Lower leg skin (tissue), 4 donors: Measurements from ENCODE around the gene SLC2A8. TPM values are rescaled to one million over a fixed set of nuclear protein-coding genes. Genes with fewer than 3 reads are reported as not detected.

Experiments used
- DNase-seq, 2 donors: peaks; one replicate each; pipeline ENCODE4 v3.0.0-alpha.2; 2019; ENCODE audit warnings: low spot score in 2 of 2
- H3K4me3 ChIP-seq: fragments of 200-600 bp; sonication (generic); 2 replicates; pipeline ENCODE4 v1.5.1; 2017; ENCODE audit warnings: mild to moderate bottlenecking, low read depth; ENCODE audit not compliant: poor library complexity, severe bottlenecking
- POLR2A ChIP-seq, 2 donors: fragments of 450-650 bp; IDR thresholded peaks; one replicate each; pipeline ENCODE4 v1.6.1; 2016 to 2017; ENCODE audit warnings: antibody characterized with exemption in 2 of 2, mild to moderate bottlenecking in 1 of 2, moderate library complexity in 1 of 2
- WGBS, 2 donors: methylation state at CpG; one replicate each; pipeline ENCODE4 v1.1.5; 2018; 5-methylcytosine and 5-hydroxymethylcytosine counted together
- intact Hi-C: fragments of 100-400 bp; cut with DNase I; formaldehyde crosslinking; loops from one replicate; pipeline ENCODE4 v1.15.0; 2023; ENCODE audit warnings: low total_unique reads
- total RNA-seq, 4 donors: library from RNA; depleted of rRNA; stranded (reverse); fragments of >200 nt; gene quantifications; one replicate each; pipeline ENCODE4 v1.1.0, GENCODE V29; 2016
- TF ChIP-seq, protein P1 (sequence below), 3 donors: fragments of 450-650 bp; IDR thresholded peaks; one replicate each; pipeline ENCODE4 v1.5.1; 2016; ENCODE audit warnings: antibody characterized with exemption in 3 of 3, mild to moderate bottlenecking in 3 of 3, moderate library complexity in 2 of 3

Gene SLC2A8
- total RNA-seq, 4 donors from 2014 or later, result 17.6 to 28.7 (median 23.6) TPM

DNA sequence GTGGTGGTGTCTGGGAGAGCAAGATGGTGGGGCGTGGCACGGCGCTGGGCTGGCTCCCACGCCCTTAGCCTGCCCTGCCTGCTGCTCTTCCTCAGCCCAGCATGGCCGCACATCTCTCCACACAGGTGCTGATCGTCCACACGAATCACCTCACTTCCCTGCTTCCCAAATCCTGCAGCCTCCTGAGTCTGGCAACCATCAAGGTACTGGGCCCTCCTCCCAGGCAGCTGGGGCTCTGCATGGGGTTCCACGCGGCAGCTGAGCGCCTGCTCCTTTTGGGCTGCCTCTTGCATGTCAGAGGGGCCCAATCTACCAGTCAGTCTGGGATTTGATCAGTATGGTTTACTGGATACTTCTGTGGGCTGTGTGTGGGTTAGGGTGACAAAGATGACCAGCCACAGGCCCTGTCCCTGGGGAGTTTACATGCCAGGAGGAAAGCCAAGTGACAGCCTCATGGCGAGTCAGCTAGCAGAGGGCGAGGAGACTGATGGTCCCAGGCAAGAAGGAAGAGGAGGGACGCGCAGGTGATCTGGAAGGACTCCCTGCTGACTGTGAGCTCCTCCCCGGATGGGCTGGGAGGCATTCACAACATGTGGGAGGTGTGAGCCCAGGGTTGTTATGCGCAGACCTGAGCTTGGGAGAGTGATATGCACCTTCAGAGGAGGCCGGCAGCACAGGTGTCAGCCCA lies 60.4 kb downstream of the SLC2A8 start:
- no peak for DNase-seq
- TF ChIP-seq, protein P1, sequence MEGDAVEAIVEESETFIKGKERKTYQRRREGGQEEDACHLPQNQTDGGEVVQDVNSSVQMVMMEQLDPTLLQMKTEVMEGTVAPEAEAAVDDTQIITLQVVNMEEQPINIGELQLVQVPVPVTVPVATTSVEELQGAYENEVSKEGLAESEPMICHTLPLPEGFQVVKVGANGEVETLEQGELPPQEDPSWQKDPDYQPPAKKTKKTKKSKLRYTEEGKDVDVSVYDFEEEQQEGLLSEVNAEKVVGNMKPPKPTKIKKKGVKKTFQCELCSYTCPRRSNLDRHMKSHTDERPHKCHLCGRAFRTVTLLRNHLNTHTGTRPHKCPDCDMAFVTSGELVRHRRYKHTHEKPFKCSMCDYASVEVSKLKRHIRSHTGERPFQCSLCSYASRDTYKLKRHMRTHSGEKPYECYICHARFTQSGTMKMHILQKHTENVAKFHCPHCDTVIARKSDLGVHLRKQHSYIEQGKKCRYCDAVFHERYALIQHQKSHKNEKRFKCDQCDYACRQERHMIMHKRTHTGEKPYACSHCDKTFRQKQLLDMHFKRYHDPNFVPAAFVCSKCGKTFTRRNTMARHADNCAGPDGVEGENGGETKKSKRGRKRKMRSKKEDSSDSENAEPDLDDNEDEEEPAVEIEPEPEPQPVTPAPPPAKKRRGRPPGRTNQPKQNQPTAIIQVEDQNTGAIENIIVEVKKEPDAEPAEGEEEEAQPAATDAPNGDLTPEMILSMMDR (IDR thresholded peaks at IDR 0.05), result no peak
- TF ChIP-seq POLR2A (IDR thresholded peaks at IDR 0.05), result no peak
- WGBS, 2 donors, result 86 to 95% methylated on average over 17 of the region's 17 CpGs
- intact Hi-C loops, result no loop called here
- H3K4me3 ChIP-seq, result no peak overlapping the region

Other genes starting within 250 kb of the SLC2A8 start
- gene GARNL3, start 132.4 kb upstream of the SLC2A8 start, total RNA-seq, result 10 to 100 TPM; 11.9 to 19.1 (median 16.5) TPM
- 10 to 100 TPM in 1 of 4 donors, 1 to 10 TPM in 3; 9.2 to 12.1 (median 9.8) TPM for gene ZNF79, start 27.2 kb downstream of the SLC2A8 start, total RNA-seq
- gene RPL12, start 54.2 kb downstream of the SLC2A8 start, total RNA-seq, result 1,000 to 10,000 TPM; 2,461 to 2,856 (median 2,671) TPM
- 10 to 100 TPM; 37.9 to 47.9 (median 41.9) TPM for gene LRSAM1, start 54.3 kb downstream of the SLC2A8 start, total RNA-seq
- gene STXBP1, start 215.1 kb downstream of the SLC2A8 start, total RNA-seq, result 10 to 100 TPM; 17.4 to 66.8 (median 30.5) TPM